Astrocyte (in vitro differentiated cells and primary cell): Measurements from ENCODE around the gene ITPKB. TPM values are rescaled to one million over a fixed set of nuclear protein-coding genes. Genes with fewer than 3 reads are reported as not detected.
A peak's percentile ranks its signal among the peaks of the same experiment; 100 is the strongest.

Experiments
- DNase-seq: peaks from one replicate; pipeline ENCODE4 v3.0.0-alpha.2; 2010; ENCODE audit warnings: low read depth
- FAIRE-seq: peaks from 2 replicates; lab custom pipeline; 2011; peaks lifted over from hg19 to GRCh38; lab: Jason Lieb, UNC
- H2AFZ ChIP-seq: 2 replicates; pipeline ENCODE4 v1.6.0; 2012; ENCODE audit warnings: low read depth, low read length, inconsistent platforms
- H3K27ac ChIP-seq: 2 replicates; pipeline ENCODE4 v1.5.1; 2011; ENCODE audit warnings: low read depth, low read length, inconsistent platforms
- H3K27me3 ChIP-seq: 2 replicates; pipeline ENCODE4 v1.6.0; 2011; ENCODE audit warnings: low read length, inconsistent platforms; ENCODE audit not compliant: insufficient read depth
- H3K36me3 ChIP-seq: 2 replicates; pipeline ENCODE4 v1.5.1; 2011; ENCODE audit warnings: low read length, inconsistent platforms; ENCODE audit not compliant: insufficient read depth
- H3K4me1 ChIP-seq: 2 replicates; pipeline ENCODE4 v1.5.1; 2011; ENCODE audit warnings: low read length, inconsistent platforms; ENCODE audit not compliant: insufficient read depth
- H3K4me2 ChIP-seq: 2 replicates; pipeline ENCODE4 v1.6.0; 2012; ENCODE audit warnings: low read length, inconsistent platforms
- H3K4me3 ChIP-seq: 2 replicates; pipeline ENCODE4 v1.5.1; 2011; ENCODE audit warnings: low read depth, mild to moderate bottlenecking, low read length, inconsistent platforms; ENCODE audit not compliant: insufficient read depth
- H3K79me2 ChIP-seq: 2 replicates; pipeline ENCODE4 v1.6.0; 2012; ENCODE audit warnings: mild to moderate bottlenecking, low read length, inconsistent platforms; ENCODE audit not compliant: insufficient read depth
- H3K9ac ChIP-seq: 2 replicates; pipeline ENCODE4 v1.6.0; 2012; ENCODE audit warnings: mild to moderate bottlenecking, low read length, inconsistent platforms
- H3K9me3 ChIP-seq: 2 replicates; pipeline ENCODE4 v1.5.1; 2012; ENCODE audit warnings: low read depth, mild to moderate bottlenecking, low read length, inconsistent platforms; ENCODE audit not compliant: insufficient read depth
- H4K20me1 ChIP-seq: 2 replicates; pipeline ENCODE4 v1.6.0; 2012; ENCODE audit warnings: low read length, inconsistent platforms; ENCODE audit not compliant: insufficient read depth
- H3K27ac Mint-ChIP-seq: one replicate; pipeline ENCODE4 v1.8.0; 2021; ENCODE audit warnings: mild to moderate bottlenecking, mixed read lengths; ENCODE audit not compliant: unreplicated experiment
- H3K27me3 Mint-ChIP-seq: one replicate; pipeline ENCODE4 v1.8.0; 2021; ENCODE audit warnings: low read depth, mixed read lengths; ENCODE audit not compliant: unreplicated experiment
- H3K36me3 Mint-ChIP-seq: one replicate; pipeline ENCODE4 v1.8.0; 2021; ENCODE audit warnings: low read depth, mixed read lengths; ENCODE audit not compliant: unreplicated experiment
- H3K4me1 Mint-ChIP-seq: one replicate; pipeline ENCODE4 v1.8.0; 2021; ENCODE audit warnings: low read depth, mixed read lengths; ENCODE audit not compliant: unreplicated experiment
- H3K4me3 Mint-ChIP-seq: one replicate; pipeline ENCODE4 v1.8.0; 2021; ENCODE audit warnings: mild to moderate bottlenecking, moderate library complexity, mixed read lengths; ENCODE audit not compliant: unreplicated experiment
- H3K9me3 Mint-ChIP-seq: one replicate; pipeline ENCODE4 v1.8.0; 2021; ENCODE audit warnings: mild to moderate bottlenecking, mixed read lengths; ENCODE audit not compliant: unreplicated experiment
- CTCF ChIP-seq: IDR thresholded peaks from 2 replicates; pipeline ENCODE4 v1.5.1; 2011; ENCODE audit warnings: low read depth, mild to moderate bottlenecking, inconsistent platforms, low read length, moderate library complexity; ENCODE audit not compliant: insufficient read depth
- EZH2 ChIP-seq: IDR thresholded peaks from 2 replicates; pipeline ENCODE4 v1.6.1; 2012; ENCODE audit warnings: mild to moderate bottlenecking, low read length, inconsistent platforms; ENCODE audit not compliant: insufficient read depth
- total RNA-seq: library from RNA; stranded (reverse); gene quantifications from 2 replicates; pipeline ENCODE4 v1.2.1, GENCODE V29; 2021

ITPKB gene
- total RNA-seq, 1 donor from 2014 or later: 10.5 TPM

- H3K27ac ChIP-seq: peak overlapping the region; percentile 89
- H3K4me2 ChIP-seq: peak overlapping the region; percentile 81
- FAIRE-seq (peak; percentile 98), DNase-seq (peak; percentile 94)
- no peaks in the 10 kb centered on the region for H3K9me3 ChIP-seq
- H3K27me3 Mint-ChIP-seq: no peaks in the 10 kb centered on the region
- H3K4me1 Mint-ChIP-seq: peaks cover 46% of the 10 kb centered on the region
- no peak for TF ChIP-seq CTCF
- no peak for TF ChIP-seq EZH2
- peak overlapping the region; percentile 78 for H3K9ac ChIP-seq
- H3K9me3 Mint-ChIP-seq: no peaks in the 10 kb centered on the region
- peak overlapping the region; percentile 27 for H3K4me3 Mint-ChIP-seq
- peaks cover 41% of the 10 kb centered on the region for H3K4me1 ChIP-seq
- H3K36me3 ChIP-seq: no peaks in the 10 kb centered on the region
- no peaks in the 10 kb centered on the region for H3K27me3 ChIP-seq
- no peaks in the 10 kb centered on the region for H3K36me3 Mint-ChIP-seq
- H2AFZ ChIP-seq: peak overlapping the region; percentile 13
- H4K20me1 ChIP-seq: no peaks in the 10 kb centered on the region
- no peak overlapping the region for H3K4me3 ChIP-seq
- H3K27ac Mint-ChIP-seq: peak overlapping the region; percentile 83
- peaks cover 4% of the 10 kb centered on the region for H3K79me2 ChIP-seq
Measured at GRCh38 chr1:226662642-226663326, 76.3 kb downstream of the ITPKB start.

GRCh38 chr1:226661965-226662364, 77.1 kb downstream of the ITPKB start:
- H3K27me3 ChIP-seq: no peaks in the 10 kb centered on the region
- Mint-ChIP-seq H3K36me3 (no peaks in the 10 kb centered on the region), H3K9me3 (no peaks in the 10 kb centered on the region), H3K4me1 (peaks cover 54% of the 10 kb centered on the region), H3K27ac (peak overlapping the region; percentile 83), H3K27me3 (no peaks in the 10 kb centered on the region), H3K4me3 (peak overlapping the region; percentile 64)
- peak overlapping the region; percentile 81 for H3K4me2 ChIP-seq
- H3K9ac ChIP-seq: peak overlapping the region; percentile 78
- no peak for FAIRE-seq
- no peaks in the 10 kb centered on the region for H3K79me2 ChIP-seq
- no peaks in the 10 kb centered on the region for H3K36me3 ChIP-seq
- no peaks in the 10 kb centered on the region for H4K20me1 ChIP-seq
- H3K27ac ChIP-seq: peak overlapping the region; percentile 89
- H3K9me3 ChIP-seq: no peaks in the 10 kb centered on the region
- DNase-seq: no peak
- H3K4me1 ChIP-seq: peaks cover 48% of the 10 kb centered on the region
- H2AFZ ChIP-seq: no peak overlapping the region
- TF ChIP-seq EZH2 (no peak), CTCF (no peak)
- no peak overlapping the region for H3K4me3 ChIP-seq

- Histone ChIP-seq H4K20me1 (no peaks in the 10 kb centered on the region), H3K27ac (no peak overlapping the region), H3K4me3 (no peak overlapping the region), H3K4me2 (no peak overlapping the region), H3K27me3 (no peaks in the 10 kb centered on the region), H2AFZ (no peak overlapping the region), H3K9me3 (no peaks in the 10 kb centered on the region), H3K79me2 (no peaks in the 10 kb centered on the region), H3K9ac (no peak overlapping the region), H3K4me1 (peaks cover 55% of the 10 kb centered on the region), H3K36me3 (no peaks in the 10 kb centered on the region)
- TF ChIP-seq CTCF (no peak), EZH2 (no peak)
- H3K9me3 Mint-ChIP-seq: no peaks in the 10 kb centered on the region
- DNase-seq (no peak), FAIRE-seq (no peak)
- H3K27ac Mint-ChIP-seq: peak overlapping the region; percentile 83
- H3K27me3 Mint-ChIP-seq: no peaks in the 10 kb centered on the region
- H3K36me3 Mint-ChIP-seq: no peaks in the 10 kb centered on the region
- no peak overlapping the region for H3K4me3 Mint-ChIP-seq
- H3K4me1 Mint-ChIP-seq: peaks cover 61% of the 10 kb centered on the region
Measured at GRCh38 chr1:226661271-226661670, 77.8 kb downstream of the ITPKB start.
